ENCODE results near the gene BGN. TPM values are rescaled to one million over a fixed set of nuclear protein-coding genes. Genes with fewer than 3 reads are reported as not detected.

The BGN gene
- total RNA-seq, 1 experiment from 2014 or later, result 2.9 TPM

DNA sequence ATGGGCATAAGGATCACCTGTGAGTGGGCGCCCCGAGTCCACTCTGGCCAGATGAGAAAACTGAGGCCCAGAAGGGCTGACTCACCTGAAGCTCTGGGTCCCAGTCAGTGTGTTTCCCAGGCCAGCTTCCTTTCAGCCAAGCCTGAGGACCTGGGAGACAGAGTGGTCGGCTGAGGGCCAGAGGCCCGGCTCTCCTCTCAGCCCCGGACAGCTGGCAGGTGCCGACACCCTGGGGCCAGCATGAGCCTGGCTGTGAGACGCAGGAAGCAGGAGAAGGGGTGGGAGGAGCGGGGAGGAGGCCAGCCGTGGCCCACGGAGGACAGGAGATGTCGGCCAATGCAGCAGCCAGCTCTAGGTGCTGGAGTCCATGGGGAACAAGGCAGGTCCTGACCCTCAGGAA, 51.6 kb downstream of the BGN start:
- no peaks in the 10 kb centered on the region for H3K36me3 ChIP-seq (ENCODE audit: control insufficient read depth, insufficient read depth, low read length)
- intact Hi-C loops (cut with micrococcal nuclease; ENCODE audit: unreplicated experiment) (no loop called here), in situ Hi-C loops (cut with HindIII; ENCODE audit: low pct_unique_long_range_greater_than_20kb, low sequenced_read_pairs) (no loop called here)
- no peak overlapping the region for H3K4me3 ChIP-seq (ENCODE audit: low read depth in 2 of 2, low read length in 2 of 2)
- DNase-seq (ENCODE audit: low read depth, low spot score) (no peak), ATAC-seq (no peak)
- no TSS peak for BruUV-seq (replicated peaks)
- POLR2A ChIA-PET, result no interaction called here
- CTCF ChIA-PET, result no interaction called here
- no peaks in the 10 kb centered on the region for H3K27me3 ChIP-seq (ENCODE audit: control insufficient read depth, insufficient read depth, low read length)
- H3K9me3 ChIP-seq (ENCODE audit: control insufficient read depth, insufficient read depth, low read depth, low read length), result no peaks in the 10 kb centered on the region
- TF ChIP-seq TCF7L2 (IDR thresholded peaks at IDR 0.05; ENCODE audit: low read depth, low read length) (no peak), SIN3A (IDR thresholded peaks at IDR 0.05; ENCODE audit: borderline replicate concordance, insufficient read depth, low read depth, low read length) (no peak), POLR2AphosphoS5 (IDR thresholded peaks at IDR 0.05; ENCODE audit: low read depth, low read length) (no peak)
- TF ChIP-seq, protein P1, sequence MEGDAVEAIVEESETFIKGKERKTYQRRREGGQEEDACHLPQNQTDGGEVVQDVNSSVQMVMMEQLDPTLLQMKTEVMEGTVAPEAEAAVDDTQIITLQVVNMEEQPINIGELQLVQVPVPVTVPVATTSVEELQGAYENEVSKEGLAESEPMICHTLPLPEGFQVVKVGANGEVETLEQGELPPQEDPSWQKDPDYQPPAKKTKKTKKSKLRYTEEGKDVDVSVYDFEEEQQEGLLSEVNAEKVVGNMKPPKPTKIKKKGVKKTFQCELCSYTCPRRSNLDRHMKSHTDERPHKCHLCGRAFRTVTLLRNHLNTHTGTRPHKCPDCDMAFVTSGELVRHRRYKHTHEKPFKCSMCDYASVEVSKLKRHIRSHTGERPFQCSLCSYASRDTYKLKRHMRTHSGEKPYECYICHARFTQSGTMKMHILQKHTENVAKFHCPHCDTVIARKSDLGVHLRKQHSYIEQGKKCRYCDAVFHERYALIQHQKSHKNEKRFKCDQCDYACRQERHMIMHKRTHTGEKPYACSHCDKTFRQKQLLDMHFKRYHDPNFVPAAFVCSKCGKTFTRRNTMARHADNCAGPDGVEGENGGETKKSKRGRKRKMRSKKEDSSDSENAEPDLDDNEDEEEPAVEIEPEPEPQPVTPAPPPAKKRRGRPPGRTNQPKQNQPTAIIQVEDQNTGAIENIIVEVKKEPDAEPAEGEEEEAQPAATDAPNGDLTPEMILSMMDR (IDR thresholded peaks at IDR 0.05), result no peak
- TF ChIP-seq, protein P2, sequence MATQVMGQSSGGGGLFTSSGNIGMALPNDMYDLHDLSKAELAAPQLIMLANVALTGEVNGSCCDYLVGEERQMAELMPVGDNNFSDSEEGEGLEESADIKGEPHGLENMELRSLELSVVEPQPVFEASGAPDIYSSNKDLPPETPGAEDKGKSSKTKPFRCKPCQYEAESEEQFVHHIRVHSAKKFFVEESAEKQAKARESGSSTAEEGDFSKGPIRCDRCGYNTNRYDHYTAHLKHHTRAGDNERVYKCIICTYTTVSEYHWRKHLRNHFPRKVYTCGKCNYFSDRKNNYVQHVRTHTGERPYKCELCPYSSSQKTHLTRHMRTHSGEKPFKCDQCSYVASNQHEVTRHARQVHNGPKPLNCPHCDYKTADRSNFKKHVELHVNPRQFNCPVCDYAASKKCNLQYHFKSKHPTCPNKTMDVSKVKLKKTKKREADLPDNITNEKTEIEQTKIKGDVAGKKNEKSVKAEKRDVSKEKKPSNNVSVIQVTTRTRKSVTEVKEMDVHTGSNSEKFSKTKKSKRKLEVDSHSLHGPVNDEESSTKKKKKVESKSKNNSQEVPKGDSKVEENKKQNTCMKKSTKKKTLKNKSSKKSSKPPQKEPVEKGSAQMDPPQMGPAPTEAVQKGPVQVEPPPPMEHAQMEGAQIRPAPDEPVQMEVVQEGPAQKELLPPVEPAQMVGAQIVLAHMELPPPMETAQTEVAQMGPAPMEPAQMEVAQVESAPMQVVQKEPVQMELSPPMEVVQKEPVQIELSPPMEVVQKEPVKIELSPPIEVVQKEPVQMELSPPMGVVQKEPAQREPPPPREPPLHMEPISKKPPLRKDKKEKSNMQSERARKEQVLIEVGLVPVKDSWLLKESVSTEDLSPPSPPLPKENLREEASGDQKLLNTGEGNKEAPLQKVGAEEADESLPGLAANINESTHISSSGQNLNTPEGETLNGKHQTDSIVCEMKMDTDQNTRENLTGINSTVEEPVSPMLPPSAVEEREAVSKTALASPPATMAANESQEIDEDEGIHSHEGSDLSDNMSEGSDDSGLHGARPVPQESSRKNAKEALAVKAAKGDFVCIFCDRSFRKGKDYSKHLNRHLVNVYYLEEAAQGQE (IDR thresholded peaks at IDR 0.05; ENCODE audit: insufficient read depth in 1 of 2, low read depth in 2 of 2, low read length in 1 of 2), result no peak
- no peaks in the 10 kb centered on the region for H3K4me1 ChIP-seq (ENCODE audit: control insufficient read depth, insufficient read depth, low read length)
- no peak overlapping the region for H3K27ac ChIP-seq (ENCODE audit: low read length)

DNA sequence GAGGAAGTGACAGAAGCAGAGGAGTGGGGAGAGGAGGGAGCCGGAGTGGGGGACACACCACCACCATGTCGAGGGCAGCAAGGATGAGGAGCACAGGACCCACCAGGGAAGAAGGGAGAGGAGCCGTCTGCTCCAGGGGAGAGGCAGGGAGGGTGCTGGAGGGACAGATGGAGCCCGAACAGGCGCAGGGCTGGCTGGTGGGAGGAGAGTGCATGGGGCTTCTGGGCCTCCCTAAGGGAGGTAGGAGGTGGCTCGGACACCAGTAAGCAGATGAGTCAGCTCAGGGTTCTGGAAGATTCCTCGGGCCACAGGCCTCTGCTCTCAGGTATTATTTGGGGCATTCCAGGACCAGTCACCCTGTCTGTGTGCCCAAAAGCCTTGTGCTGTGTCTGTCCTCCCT, 52.4 kb downstream of the BGN start:
- TF ChIP-seq POLR2AphosphoS5 (IDR thresholded peaks at IDR 0.05; ENCODE audit: low read depth, low read length) (no peak), SIN3A (IDR thresholded peaks at IDR 0.05; ENCODE audit: borderline replicate concordance, insufficient read depth, low read depth, low read length) (no peak), TCF7L2 (IDR thresholded peaks at IDR 0.05; ENCODE audit: low read depth, low read length) (no peak)
- TF ChIP-seq, protein P2 (IDR thresholded peaks at IDR 0.05; ENCODE audit: insufficient read depth in 1 of 2, low read depth in 2 of 2, low read length in 1 of 2), result no peak
- TF ChIP-seq, protein P1 (IDR thresholded peaks at IDR 0.05), result no peak
- H3K27ac ChIP-seq (ENCODE audit: low read length), result no peak overlapping the region
- H3K4me3 ChIP-seq (ENCODE audit: low read depth in 2 of 2, low read length in 2 of 2), result no peak overlapping the region
- no peaks in the 10 kb centered on the region for H3K9me3 ChIP-seq (ENCODE audit: control insufficient read depth, insufficient read depth, low read depth, low read length)
- in situ Hi-C loops (cut with HindIII; ENCODE audit: low pct_unique_long_range_greater_than_20kb, low sequenced_read_pairs) (no loop called here), intact Hi-C loops (cut with micrococcal nuclease; ENCODE audit: unreplicated experiment) (no loop called here)
- H3K36me3 ChIP-seq (ENCODE audit: control insufficient read depth, insufficient read depth, low read length), result no peaks in the 10 kb centered on the region
- no peaks in the 10 kb centered on the region for H3K4me1 ChIP-seq (ENCODE audit: control insufficient read depth, insufficient read depth, low read length)
- H3K27me3 ChIP-seq (ENCODE audit: control insufficient read depth, insufficient read depth, low read length), result no peaks in the 10 kb centered on the region
- BruUV-seq (replicated peaks), result no TSS peak
- ATAC-seq (no peak), DNase-seq (ENCODE audit: low read depth, low spot score) (no peak)
- POLR2A ChIA-PET, result no interaction called here
- CTCF ChIA-PET, result interaction anchor here (1.2 kb wide), 1 partner anchor 8 kb away, joined by 4 read pairs; no protein-coding TSS in a partner anchor

Measured in Panc1 (cell line).